ENCODE data around the gene PTPRJ.

Gene PTPRJ

DNA sequence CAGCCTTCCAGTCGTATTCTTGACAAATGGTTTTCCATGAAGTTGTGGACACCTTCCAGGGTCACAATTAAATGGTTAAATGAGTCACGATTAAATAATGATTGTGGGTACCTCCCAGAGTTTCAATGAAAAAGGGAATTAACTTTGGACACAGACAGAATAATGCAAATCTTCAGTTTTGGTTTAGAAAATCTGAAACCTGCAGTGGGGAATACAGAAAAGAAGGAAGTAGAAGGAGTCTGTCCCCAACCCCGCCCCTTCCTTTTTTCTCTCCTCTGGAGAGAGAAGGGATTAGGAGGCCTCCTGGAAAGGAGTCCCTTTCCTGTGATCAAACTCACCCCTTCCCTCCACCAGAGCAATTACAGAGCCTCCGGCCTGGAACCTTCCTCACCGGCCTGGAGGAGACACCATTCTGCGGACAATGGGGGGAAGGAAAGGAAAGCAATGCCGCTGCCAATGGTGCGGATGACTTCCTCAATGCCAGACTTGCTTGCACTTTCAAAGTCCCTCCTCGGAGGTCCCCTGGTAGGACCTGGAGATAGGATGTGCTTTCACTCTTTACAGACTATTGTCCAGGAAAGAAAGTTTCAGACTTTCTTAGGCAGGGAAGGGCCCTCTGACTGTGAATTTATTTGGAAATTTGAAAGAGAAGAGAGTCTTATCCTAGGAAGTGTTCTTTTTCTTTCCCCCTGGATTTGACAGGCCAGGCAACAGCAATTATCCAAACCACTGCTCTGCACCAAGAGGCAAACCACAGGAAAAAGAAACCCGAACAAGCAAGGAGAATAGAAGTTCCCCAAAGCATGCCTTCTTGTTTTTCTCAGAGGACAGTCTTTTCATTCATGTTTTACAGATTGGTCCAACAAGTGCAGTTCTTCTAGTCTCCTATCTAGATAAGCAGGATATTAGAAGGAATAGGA, 86.8 kb downstream of the PTPRJ start:
- peak; percentile 70 for FAIRE-seq
- no peak for DNase-seq (ENCODE audit: insufficient read length)
- no peak for TF ChIP-seq POLR2AphosphoS5 (IDR thresholded peaks at IDR 0.05; ENCODE audit: low read depth, low read length)
- no peak for TF ChIP-seq POLR2A (IDR thresholded peaks at IDR 0.05; ENCODE audit: low read depth, low read length)
- no peak for TF ChIP-seq TAF1 (IDR thresholded peaks at IDR 0.05; ENCODE audit: borderline replicate concordance, low read depth, low read length)

DNA sequence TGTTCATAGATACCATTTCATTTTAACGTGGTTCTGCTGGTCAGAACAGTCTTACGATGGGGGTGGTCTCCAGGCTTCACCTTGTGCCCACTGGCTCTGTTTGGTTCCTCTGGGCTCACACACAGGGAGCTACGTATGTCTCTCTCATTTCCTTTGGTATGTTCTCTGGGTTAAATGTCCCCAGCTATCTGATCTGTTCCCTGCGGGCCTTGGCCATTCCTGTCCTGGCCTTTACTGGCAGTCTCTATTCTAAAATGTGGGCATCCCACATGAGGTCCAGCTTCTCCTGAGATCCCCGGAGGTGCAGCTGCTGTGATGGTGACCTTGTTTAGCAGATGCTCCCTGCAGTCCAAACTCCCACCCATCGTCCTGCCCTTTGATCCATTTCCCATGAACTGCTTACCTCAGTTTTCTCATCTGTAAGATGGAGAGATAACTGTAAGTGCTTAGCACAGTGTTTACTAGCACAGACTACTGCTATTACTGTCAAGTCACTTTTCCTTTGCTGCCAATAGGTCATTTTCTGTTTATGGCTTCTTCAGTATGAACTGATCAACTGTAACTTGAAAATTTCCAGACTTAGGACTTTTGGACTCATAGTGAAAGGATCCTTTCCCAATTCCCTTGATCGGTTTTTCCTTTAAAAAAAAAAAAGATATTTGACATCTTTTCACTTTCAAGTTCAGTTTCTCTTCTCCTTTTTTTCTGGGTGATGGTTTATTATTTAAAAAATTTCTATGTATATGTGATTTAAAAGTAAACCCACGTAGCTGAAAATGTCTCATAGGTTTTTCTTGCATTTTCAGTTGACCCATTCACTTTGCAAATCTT, 92.9 kb downstream of the PTPRJ start:
- TF ChIP-seq POLR2AphosphoS5 (IDR thresholded peaks at IDR 0.05; ENCODE audit: low read depth, low read length): no peak
- TF ChIP-seq TAF1 (IDR thresholded peaks at IDR 0.05; ENCODE audit: borderline replicate concordance, low read depth, low read length): no peak
- no peak for TF ChIP-seq POLR2A (IDR thresholded peaks at IDR 0.05; ENCODE audit: low read depth, low read length)
- DNase-seq (ENCODE audit: insufficient read length) (no peak), FAIRE-seq (no peak)

DNA sequence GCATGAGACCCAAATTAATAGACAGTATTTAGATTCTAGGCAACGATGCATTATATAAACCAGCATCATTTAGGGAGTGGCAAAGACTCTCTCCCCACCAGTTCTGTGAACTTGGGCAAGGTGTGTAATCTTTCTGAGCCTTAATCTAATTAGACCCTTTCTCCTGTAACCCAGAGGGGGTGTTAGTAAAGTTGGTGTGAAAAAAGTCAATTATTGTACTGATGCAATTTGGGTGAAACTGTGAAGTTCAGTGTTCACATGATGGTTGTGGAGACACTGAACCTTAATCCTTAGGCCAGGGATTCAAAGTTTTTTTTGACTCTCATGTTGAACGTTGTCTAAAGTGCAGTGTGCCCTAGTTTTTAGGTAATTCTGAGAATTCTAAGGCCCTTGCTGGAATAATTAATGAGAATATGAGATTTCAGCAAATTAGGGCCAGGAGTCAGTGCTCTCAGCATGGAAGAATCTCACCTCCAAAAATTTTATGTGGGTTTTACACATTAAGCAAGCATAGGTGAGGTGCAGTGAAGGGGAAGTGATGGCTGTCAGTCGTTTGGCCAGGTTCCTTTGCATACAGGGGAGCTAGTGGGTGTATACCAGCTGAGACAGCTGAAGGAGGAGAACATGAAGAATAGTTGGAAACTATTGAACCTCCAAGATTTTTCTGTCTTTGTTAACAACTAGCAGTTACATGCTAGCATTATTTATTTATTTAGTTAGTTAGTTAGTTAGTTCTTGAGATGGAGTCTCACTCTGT, 94.2 kb downstream of the PTPRJ start:
- FAIRE-seq (peak; percentile 83), DNase-seq (ENCODE audit: insufficient read length) (no peak)
- TF ChIP-seq POLR2AphosphoS5 (IDR thresholded peaks at IDR 0.05; ENCODE audit: low read depth, low read length) (no peak), TAF1 (IDR thresholded peaks at IDR 0.05; ENCODE audit: borderline replicate concordance, low read depth, low read length) (no peak), POLR2A (IDR thresholded peaks at IDR 0.05; ENCODE audit: low read depth, low read length) (no peak)

DNA sequence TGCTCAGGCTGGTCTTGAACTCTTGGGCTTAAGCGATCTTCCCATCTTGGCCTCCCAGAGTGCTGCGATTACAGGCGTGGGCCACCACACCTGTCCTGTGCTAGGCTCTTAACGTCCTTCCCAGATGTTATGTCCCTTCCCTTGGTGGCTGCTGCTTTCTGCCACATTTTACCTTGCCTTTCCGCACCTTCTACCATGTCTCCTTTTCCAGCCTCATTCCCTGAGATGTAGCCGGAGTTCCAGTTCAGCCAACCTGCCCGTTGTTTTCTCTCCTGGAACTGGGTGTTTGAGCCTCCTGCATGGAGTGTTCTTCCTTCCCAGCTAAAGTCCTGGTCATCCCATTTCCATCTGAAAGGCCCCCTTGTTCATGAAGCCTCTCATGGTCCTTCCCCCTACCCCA, 95.3 kb downstream of the PTPRJ start:
- TF ChIP-seq TAF1 (IDR thresholded peaks at IDR 0.05; ENCODE audit: borderline replicate concordance, low read depth, low read length) (no peak), POLR2AphosphoS5 (IDR thresholded peaks at IDR 0.05; ENCODE audit: low read depth, low read length) (no peak), POLR2A (IDR thresholded peaks at IDR 0.05; ENCODE audit: low read depth, low read length) (no peak)
- no peak for FAIRE-seq
- DNase-seq (ENCODE audit: insufficient read length): no peak

DNA sequence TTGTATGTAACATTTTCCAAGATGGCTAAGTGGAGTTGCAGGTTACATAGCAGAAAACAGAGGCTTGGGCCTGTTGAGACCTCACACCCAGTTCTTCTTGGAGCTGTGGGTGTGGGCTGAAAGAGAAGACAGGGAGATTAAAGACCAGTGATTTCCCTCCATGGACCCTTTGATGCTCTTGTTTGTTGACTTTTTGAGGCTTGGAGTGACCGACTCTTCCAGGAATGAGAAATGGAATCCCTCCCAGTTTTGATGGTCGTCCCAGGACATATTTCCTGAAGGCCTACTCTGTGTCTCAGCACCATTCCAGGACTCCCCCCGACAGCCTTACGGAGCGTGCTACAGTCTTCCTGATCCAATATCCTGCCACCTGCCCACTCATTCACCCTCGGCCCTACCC, 96.9 kb downstream of the PTPRJ start:
- no peak for TF ChIP-seq POLR2AphosphoS5 (IDR thresholded peaks at IDR 0.05; ENCODE audit: low read depth, low read length)
- TF ChIP-seq TAF1 (IDR thresholded peaks at IDR 0.05; ENCODE audit: borderline replicate concordance, low read depth, low read length): no peak
- FAIRE-seq (no peak), DNase-seq (ENCODE audit: insufficient read length) (no peak)

DNA sequence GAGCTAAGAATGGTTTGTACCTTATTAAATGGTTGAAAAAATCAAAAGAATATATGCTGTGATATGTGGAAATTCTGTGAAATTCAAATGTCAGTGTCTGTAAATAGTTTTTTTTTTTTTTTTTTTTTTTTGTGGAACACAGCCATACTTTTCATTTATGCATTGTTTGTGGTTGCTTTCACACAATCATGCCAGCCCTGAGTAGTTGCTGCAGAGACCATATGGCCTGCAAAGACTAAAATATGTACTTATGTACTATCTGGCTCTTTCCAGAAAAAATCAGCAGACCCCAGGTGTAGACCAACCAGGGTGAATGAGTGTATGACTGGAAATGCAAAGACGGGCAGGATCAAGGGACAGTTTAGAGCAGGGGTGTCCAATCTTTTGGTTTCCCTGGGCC, 98.3 kb downstream of the PTPRJ start:
- TF ChIP-seq TAF1 (IDR thresholded peaks at IDR 0.05; ENCODE audit: borderline replicate concordance, low read depth, low read length) (no peak), POLR2AphosphoS5 (IDR thresholded peaks at IDR 0.05; ENCODE audit: low read depth, low read length) (no peak), POLR2A (IDR thresholded peaks at IDR 0.05; ENCODE audit: low read depth, low read length) (no peak)
- FAIRE-seq (no peak), DNase-seq (ENCODE audit: insufficient read length) (no peak)

DNA sequence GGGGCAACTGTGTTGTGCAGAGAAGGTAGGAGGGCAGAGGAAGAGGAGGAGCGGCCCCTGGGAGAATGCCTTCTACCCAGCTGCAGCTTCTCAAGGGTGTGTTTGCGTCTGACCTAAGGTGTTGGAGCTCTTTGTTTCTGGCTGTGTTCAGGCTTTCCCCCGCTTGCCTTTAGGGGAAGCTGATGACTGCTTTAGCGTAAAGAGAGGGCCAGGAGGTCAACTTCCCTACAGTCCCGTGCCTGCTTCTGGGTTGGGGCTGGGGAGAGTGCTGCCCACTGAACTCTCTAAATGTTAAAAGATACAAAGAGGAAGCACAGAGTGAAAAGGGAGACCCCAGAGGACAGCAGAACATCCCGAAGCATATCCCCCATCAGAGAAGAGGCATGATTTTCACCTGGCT, 99.2 kb downstream of the PTPRJ start:
- DNase-seq (ENCODE audit: insufficient read length) (no peak), FAIRE-seq (no peak)
- TF ChIP-seq POLR2A (IDR thresholded peaks at IDR 0.05; ENCODE audit: low read depth, low read length): no peak
- TF ChIP-seq TAF1 (IDR thresholded peaks at IDR 0.05; ENCODE audit: borderline replicate concordance, low read depth, low read length): no peak
- TF ChIP-seq POLR2AphosphoS5 (IDR thresholded peaks at IDR 0.05; ENCODE audit: low read depth, low read length): no peak

DNA sequence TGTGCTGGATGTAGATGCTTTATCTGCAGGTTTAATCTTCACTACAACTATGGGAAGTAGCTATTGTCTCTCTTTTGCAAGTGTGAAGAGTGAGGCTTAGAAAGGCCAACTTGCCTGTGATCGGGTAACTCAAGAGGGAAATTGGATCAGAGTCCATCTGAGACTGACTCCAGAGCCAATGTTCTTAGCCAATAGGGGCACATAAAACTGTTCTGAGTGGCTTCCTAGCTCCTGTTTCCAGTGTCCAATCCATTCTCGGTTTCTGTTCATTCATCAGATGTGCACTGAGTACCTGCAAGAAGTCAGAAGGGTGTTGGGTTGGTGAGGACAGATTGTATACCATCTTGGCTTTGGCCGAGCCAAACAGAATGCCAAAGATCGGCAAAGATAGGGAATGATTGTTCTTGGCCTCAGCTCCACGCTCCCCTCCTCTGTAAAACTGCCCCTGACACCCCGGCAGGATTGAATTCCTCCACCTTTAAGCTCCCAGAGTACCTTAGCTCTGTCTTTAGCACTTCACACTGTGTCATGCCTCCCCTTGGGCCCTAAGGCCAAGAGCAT, 100.0 kb downstream of the PTPRJ start:
- no peak for TF ChIP-seq TAF1 (IDR thresholded peaks at IDR 0.05; ENCODE audit: borderline replicate concordance, low read depth, low read length)
- TF ChIP-seq POLR2A (IDR thresholded peaks at IDR 0.05; ENCODE audit: low read depth, low read length): no peak
- TF ChIP-seq POLR2AphosphoS5 (IDR thresholded peaks at IDR 0.05; ENCODE audit: low read depth, low read length): no peak
- no peak for DNase-seq (ENCODE audit: insufficient read length)
- no peak for FAIRE-seq

DNA sequence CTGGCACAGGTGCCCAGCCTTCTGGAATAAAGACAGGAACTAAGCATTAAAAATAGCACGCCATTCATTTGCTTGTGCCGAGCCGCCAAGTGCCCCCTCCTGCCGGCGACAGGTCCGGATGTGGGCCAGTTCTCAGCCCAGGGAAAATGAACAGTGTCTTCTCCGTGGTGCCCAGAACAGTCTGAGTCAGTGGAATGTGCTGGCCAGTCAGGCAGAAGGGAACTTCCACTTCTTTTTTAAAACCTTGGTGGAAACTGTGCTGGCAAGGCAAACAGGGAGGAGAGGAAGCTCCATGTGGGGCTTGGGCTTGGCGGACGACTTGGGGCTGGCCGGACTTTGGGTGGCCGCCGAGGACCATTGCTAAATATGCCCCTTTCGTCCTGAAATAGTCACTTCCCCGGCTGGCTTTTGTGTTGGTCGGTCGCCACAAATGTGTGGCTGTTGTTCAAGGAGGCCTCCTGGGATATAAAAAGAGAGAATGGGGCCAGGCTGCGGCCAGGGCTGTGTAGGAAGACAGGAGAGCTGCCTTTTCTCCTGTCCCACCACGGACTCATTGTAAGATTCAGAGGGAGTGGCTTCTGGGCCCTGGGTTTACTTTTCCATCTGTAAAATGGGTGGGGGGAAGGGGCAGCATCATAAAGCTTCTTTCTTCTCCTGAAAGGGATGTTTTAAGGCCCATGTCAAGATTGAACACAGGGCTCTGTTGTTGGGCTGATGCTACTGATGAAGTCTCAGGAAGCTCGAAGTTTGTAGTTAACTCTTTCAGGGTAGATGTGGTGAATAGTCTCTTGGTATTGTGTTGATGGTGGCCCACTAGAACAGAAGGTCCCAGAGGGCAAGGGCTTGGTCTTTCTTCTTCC, 101.0 kb downstream of the PTPRJ start:
- no peak for DNase-seq (ENCODE audit: insufficient read length)
- TF ChIP-seq POLR2AphosphoS5 (IDR thresholded peaks at IDR 0.05; ENCODE audit: low read depth, low read length) (no peak), TAF1 (IDR thresholded peaks at IDR 0.05; ENCODE audit: borderline replicate concordance, low read depth, low read length) (no peak), POLR2A (IDR thresholded peaks at IDR 0.05; ENCODE audit: low read depth, low read length) (no peak)
- FAIRE-seq: no peak

DNA sequence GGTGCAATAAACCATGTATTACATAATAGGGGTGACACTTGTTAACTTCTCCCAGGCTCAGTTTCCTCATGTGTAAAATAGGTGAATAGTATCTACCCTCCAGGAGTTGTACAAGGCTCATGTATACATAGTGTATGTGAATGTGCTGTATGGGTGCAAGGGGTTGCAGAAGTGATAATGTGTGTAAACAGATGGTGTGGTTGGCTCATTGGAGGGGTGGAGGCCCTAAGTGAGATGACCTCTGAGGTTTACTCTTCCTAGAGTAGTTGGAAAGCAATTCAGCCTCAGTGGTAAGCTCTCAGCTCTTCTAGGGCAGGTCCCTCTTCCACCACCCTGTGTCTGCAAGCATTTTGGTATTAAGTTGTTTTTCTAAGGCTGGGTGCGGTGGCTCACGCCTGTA, 102.4 kb downstream of the PTPRJ start:
- DNase-seq (ENCODE audit: insufficient read length) (no peak), FAIRE-seq (no peak)
- TF ChIP-seq TAF1 (IDR thresholded peaks at IDR 0.05; ENCODE audit: borderline replicate concordance, low read depth, low read length) (no peak), POLR2A (IDR thresholded peaks at IDR 0.05; ENCODE audit: low read depth, low read length) (no peak), POLR2AphosphoS5 (IDR thresholded peaks at IDR 0.05; ENCODE audit: low read depth, low read length) (no peak)

Data from GM12892 (cell line).